Kidney (tissue), 14 donors: ENCODE data around the gene OTOP3. TPM values are rescaled to one million over a fixed set of nuclear protein-coding genes. Genes with fewer than 3 reads are reported as not detected.

Experiments
- DNase-seq, 5 donors: peaks; one replicate each; pipeline ENCODE4 v3.0.0-alpha.2; 2013 to 2020
- FAIRE-seq: peaks from 2 replicates; lab custom pipeline; 2012; peaks lifted over from hg19 to GRCh38; lab: Jason Lieb, UNC
- H3K27ac ChIP-seq, 2 donors: one replicate each; pipeline ENCODE4 v1.7.0; 2013; ENCODE audit warnings: low read depth in 2 of 2, low read length in 2 of 2, inconsistent platforms in 1 of 2
- H3K27me3 ChIP-seq: one replicate; pipeline ENCODE4 v1.7.1; 2013; ENCODE audit warnings: low read length, inconsistent platforms; ENCODE audit not compliant: control insufficient read depth, insufficient read depth
- H3K36me3 ChIP-seq, 3 donors: one replicate each; pipeline versions ENCODE4 v1.7.0 to v1.7.1; 2013; ENCODE audit warnings: low read length in 3 of 3, control low read depth in 1 of 3, inconsistent platforms in 1 of 3; ENCODE audit not compliant: insufficient read depth in 3 of 3, control insufficient read depth in 2 of 3
- H3K4me1 ChIP-seq, 3 donors: one replicate each; pipeline versions ENCODE4 v1.7.0 to v1.7.1; 2013; ENCODE audit warnings: low read length in 3 of 3, inconsistent platforms in 1 of 3, low read depth in 1 of 3; ENCODE audit not compliant: control insufficient read depth in 2 of 3, insufficient read depth in 2 of 3
- H3K4me3 ChIP-seq, 3 donors: one replicate each; pipeline versions ENCODE4 v1.7.0 to v1.8.1; 2013; ENCODE audit warnings: low read length in 3 of 3, control low read depth in 1 of 3, inconsistent platforms in 1 of 3
- H3K9ac ChIP-seq, 3 donors: one replicate each; pipeline versions ENCODE4 v1.7.0 to v1.7.1; 2013; ENCODE audit warnings: low read length in 3 of 3, control low read depth in 1 of 3, inconsistent platforms in 1 of 3
- H3K9me3 ChIP-seq, 3 donors: one replicate each; pipeline versions ENCODE4 v1.7.0 to v1.7.1; 2013; ENCODE audit warnings: low read length in 3 of 3, control low read depth in 1 of 3, inconsistent platforms in 1 of 3; ENCODE audit not compliant: control insufficient read depth in 2 of 3, insufficient read depth in 1 of 3
- CTCF ChIP-seq: IDR thresholded peaks from 3 replicates; pipeline ENCODE4 v1.5.1; 2012; ENCODE audit warnings: mild to moderate bottlenecking, moderate library complexity, borderline replicate concordance; ENCODE audit not compliant: insufficient read depth; ENCODE audit errors: extremely low read depth
- intact Hi-C: fragments of 100-400 bp; cut with DNase I; formaldehyde crosslinking; loops from one replicate; pipeline ENCODE4 v1.11.1; 2022
- polyA plus RNA-seq: library from polyadenylated mRNA; stranded (reverse); fragments of 350-450 nt; fragmentation: Illumina TruSeq; extraction: RNeasy Lipid Tissue Mini Kit (QIAGEN cat#74804); gene quantifications from one replicate; pipeline ENCODE4 v1.2.3, GENCODE V29; 2014; ENCODE audit warnings: low read depth, low replicate concordance; ENCODE audit not compliant: insufficient read depth
- total RNA-seq: library from RNA; stranded (reverse); fragmentation: NEBNext Ultra II Directional; extraction: Animal tissue kit (Norgen Biotek cat#: 25700); gene quantifications from one replicate; pipeline ENCODE4 v1.2.1, GENCODE V29; 2021
- donor health status: control.
- donor health status: control.
- donor health status: control.
- donor health status: control.
- donor health status: control.
- donor health status: DM: yes; HTN: yes; CAD: no.
- donor health status: Normal renal cell carcinoma (clear cell type).

OTOP3 gene
- total and polyA plus RNA-seq, 2 donors from 2014 or later: not detected

DNA sequence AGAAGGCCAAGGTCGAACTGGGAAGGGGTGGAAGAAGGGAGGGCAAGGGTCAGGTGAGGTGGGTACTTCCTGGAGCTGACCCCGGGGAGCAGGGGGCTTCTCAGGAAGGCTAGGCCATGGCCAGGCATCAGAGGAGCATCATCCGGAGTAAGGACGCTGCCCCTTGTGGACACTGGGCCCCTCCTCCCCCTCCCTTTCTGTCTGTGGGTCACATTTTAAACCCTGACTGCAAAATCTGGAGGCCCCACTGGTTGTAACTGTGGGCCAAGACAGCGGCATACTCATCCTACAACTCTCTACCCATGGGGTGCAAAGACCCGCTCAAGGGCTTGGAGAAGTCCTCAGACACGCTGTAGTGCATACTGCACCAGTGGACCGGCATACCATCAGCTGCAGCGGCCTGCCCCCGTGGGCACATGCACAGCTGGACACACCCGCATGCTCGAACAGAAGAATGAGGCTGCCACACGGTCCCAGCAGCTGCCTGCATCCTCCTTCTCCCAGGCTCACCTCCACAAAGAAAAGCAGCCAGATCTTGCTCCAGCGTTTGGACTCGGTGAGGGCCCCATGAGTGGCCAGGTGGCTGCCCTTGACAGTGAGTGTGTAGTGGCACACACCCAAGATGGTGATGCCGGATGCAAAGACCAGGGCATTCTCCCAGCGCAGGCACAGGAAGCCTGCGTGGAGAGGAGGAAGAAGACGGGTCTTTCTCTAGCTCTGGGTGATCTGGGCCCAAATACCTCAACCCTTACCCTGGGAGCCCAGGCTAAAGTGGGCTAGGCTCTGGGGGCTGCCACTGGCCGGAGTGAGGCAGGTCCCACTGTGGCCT is 43.5 kb upstream of the OTOP3 start:
- TF ChIP-seq CTCF: no peak
- Histone ChIP-seq H3K27me3 (peaks cover 9% of the 10 kb centered on the region), H3K4me1 (no peaks in the 10 kb centered on the region), H3K4me3 (no peak overlapping the region), H3K36me3 (no peaks in the 10 kb centered on the region), H3K9me3 (no peaks in the 10 kb centered on the region), H3K9ac (no peak overlapping the region), H3K27ac (no peak overlapping the region)
- FAIRE-seq: no peak
- DNase-seq: no peak
- intact Hi-C loops: no loop called here

DNA sequence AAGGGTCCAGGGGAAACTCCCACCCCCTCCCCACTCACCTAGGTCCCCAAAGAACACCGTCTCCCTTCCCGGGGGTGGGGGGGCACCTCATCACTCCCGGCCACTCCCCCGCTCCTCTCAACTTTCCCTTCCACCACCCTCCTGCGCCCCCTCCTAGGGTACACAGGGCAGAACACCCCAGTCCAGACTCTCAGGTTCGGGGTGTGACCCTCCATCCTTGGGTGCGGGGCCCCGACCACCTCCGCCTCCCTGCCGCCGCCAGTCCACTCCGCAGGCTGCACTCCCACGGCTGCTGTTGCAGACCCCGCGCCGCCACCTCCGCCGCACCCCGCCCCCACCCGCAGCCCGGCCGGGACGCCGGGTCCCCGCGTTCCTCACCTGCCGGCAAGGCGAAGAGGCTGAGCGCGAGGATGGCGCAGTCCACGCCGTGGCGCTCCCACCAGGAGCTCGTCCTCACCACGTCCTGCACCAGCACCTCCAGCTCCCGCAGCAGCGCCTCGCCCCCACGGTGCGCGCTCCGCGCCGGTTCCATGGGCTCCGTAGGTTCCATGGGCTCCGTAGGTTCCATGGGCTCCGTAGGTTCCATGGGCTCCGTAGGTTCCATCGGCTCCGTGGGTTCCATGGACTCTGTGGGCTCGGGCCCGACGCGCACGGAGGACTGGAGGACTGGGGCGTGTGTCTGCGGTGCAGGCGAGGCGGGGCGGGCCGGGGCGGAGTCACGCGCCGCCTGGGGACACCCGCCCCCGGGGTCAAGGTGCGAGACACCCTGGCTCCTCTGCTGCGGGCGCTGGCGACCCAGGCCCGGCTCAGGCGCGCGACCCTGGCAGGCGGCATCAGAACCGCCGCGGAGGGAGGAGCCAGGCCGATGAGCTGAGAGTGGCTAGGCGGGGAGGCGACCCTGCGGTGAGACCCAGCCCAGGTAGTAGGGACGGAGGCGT is 42.5 kb upstream of the OTOP3 start, which contains the start of gene FADS6:
TSS of gene FADS6 (minus strand) at position 660 of the 938 bp plus-strand sequence. CDS start at position 622, 38 bp downstream.
- FAIRE-seq (no peak), DNase-seq (no peak)
- Histone ChIP-seq H3K9ac (no peak within 1 kb of the TSS), H3K4me1 (no peaks in the 10 kb centered on the region), H3K27ac (no peak within 1 kb of the TSS), H3K27me3 (peaks cover 9% of the 10 kb centered on the region), H3K4me3 (peak within 1 kb of the TSS in 1 of 3 donors; percentile 43), H3K36me3 (no peaks in the 10 kb centered on the region), H3K9me3 (no peaks in the 10 kb centered on the region)
- no peak for TF ChIP-seq CTCF
- intact Hi-C loops: no loop called here

DNA sequence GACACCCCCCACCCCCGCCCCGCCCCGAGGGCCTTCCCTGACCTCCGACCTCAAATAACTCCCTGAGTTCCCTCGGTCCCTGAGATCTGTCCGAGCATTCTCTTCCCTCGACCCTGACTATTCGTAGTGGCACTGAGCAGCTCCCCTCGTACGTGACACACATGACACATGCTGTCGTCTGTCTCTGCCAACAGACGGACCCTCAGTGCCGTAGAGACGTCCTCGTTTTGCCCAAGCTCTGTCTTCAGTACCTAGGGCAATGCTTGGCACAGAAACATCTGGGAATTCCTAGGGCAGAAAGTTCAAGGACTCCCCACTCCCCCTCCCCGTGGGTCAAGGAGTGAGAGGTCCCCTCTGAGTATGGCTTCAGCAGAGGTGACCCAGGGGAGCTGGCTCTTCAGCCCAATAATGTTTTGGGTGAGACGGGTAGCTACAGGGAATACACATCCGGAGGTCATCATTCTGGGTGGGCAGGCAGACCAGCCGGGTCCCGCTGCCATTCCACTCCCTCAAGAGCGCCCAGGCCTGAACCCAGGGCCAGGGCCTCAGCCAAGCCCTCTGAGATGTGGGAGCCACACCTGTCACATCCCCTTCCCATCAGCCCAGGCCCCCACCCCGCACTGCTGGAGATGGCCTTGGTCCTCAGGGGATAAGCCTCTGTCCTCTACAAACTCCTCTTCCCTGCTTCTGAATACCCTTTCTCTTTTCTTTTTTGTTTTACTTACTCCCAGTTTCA is 41.6 kb upstream of the OTOP3 start:
- TF ChIP-seq CTCF: no peak
- peaks cover 9% of the 10 kb centered on the region for H3K27me3 ChIP-seq
- H3K36me3 ChIP-seq: no peaks in the 10 kb centered on the region
- DNase-seq: no peak
- H3K9ac ChIP-seq: no peak overlapping the region
- intact Hi-C loops: no loop called here
- no peaks in the 10 kb centered on the region for H3K9me3 ChIP-seq
- H3K27ac ChIP-seq: no peak overlapping the region
- no peak for FAIRE-seq
- no peaks in the 10 kb centered on the region for H3K4me1 ChIP-seq
- peak overlapping the region in 1 of 3 donors; percentile 25 for H3K4me3 ChIP-seq
